Measurements from ENCODE around the gene JAG1.

The JAG1 gene

DNA sequence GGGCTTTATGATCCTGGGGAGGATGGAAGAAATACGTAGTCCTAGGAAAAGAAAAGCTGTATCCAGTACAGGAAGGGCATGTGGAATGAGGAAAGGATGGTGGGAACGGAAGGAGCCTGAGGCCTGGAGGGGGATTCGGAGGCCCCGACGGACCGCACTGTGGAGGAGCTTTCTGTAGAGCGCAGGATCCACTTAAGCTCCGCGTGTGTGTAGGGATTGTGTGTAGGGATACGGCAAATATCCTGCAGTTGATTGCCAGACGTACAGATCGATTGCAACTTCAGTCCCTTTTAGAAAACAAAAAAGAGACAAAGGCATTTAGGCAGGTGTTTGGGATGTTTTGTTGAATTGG is 32.6 kb upstream of the JAG1 start:
- Histone ChIP-seq H3K27ac (ENCODE audit: low read depth, low read length) (no peak overlapping the region), H4K8ac (ENCODE audit: low read depth, low read length) (no peak overlapping the region), H3K9ac (ENCODE audit: low read length) (no peak overlapping the region), H3K4me2 (ENCODE audit: low read length) (no peak overlapping the region), H2BK120ac (ENCODE audit: low read depth, low read length) (no peak overlapping the region), H2AK5ac (ENCODE audit: low read length) (no peak overlapping the region), H3K4me3 (ENCODE audit: low read length) (no peak overlapping the region), H3K79me2 (ENCODE audit: control insufficient read depth, insufficient read depth, low read length) (no peaks in the 10 kb centered on the region), H3K27me3 (ENCODE audit: insufficient read depth, low read length, poor library complexity) (no peaks in the 10 kb centered on the region), H3K79me1 (ENCODE audit: low read length) (no peaks in the 10 kb centered on the region), H3K56ac (ENCODE audit: low read length) (no peak overlapping the region), H3K23ac (ENCODE audit: low read length) (no peak overlapping the region), H2BK15ac (replicated peaks; ENCODE audit: low read depth) (no peak overlapping the region), H3K36me3 (ENCODE audit: control insufficient read depth, insufficient read depth, low read length) (no peaks in the 10 kb centered on the region), H3K18ac (ENCODE audit: low read length) (no peak overlapping the region), H3K4me1 (ENCODE audit: control insufficient read depth, low read depth, low read length) (peaks cover 3% of the 10 kb centered on the region), H4K5ac (ENCODE audit: low read length) (no peak overlapping the region), H2BK5ac (ENCODE audit: low read length) (no peak overlapping the region), H3K4ac (ENCODE audit: low read depth, low read length) (no peak overlapping the region)
- WGBS (ENCODE audit: extremely low coverage, insufficient coverage, low lambda C conversion rate), result no CpG with 5 or more reads among the region's 12 CpGs
- no peak for DNase-seq

DNA sequence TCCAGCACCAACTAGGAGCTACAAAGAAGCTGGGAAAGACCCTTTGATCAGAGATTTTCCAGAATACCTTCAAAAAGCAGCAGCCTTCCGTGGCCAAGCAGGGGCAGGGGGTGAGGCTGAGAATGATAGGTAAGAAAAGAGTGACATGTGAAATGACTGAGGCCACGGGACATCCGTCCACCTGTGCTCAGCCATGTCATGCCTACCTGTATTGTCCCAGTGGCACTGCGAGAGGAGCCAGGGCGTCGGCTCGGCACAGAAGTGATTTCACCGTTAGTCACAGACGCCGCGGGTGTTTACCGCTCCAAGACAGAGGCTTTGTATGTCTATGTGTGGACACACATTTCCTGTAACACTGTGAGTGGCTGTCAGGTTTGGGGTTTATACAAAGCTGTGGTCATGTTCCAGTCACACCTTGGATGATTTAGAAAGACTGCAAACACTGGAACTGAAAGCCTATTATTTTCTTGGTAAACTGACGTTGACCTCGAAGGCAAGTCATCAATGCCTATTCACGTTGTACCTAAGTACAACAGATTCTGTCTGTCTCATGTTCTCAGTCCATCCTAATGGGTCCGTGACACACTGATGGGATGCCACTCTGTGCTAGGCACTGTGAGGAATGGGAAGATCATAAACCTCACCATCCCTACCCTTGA is 32.1 kb upstream of the JAG1 start:
- no peak overlapping the region for H2BK15ac ChIP-seq (replicated peaks; ENCODE audit: low read depth)
- no peak overlapping the region for H2AK5ac ChIP-seq (ENCODE audit: low read length)
- no peak overlapping the region for H2BK120ac ChIP-seq (ENCODE audit: low read depth, low read length)
- no peaks in the 10 kb centered on the region for H3K36me3 ChIP-seq (ENCODE audit: control insufficient read depth, insufficient read depth, low read length)
- no peaks in the 10 kb centered on the region for H3K27me3 ChIP-seq (ENCODE audit: insufficient read depth, low read length, poor library complexity)
- H4K8ac ChIP-seq (ENCODE audit: low read depth, low read length), result no peak overlapping the region
- no peak overlapping the region for H3K23ac ChIP-seq (ENCODE audit: low read length)
- no peak overlapping the region for H3K56ac ChIP-seq (ENCODE audit: low read length)
- H3K27ac ChIP-seq (ENCODE audit: low read depth, low read length), result no peak overlapping the region
- H3K9ac ChIP-seq (ENCODE audit: low read length), result no peak overlapping the region
- H3K4me2 ChIP-seq (ENCODE audit: low read length), result no peak overlapping the region
- WGBS (ENCODE audit: extremely low coverage, insufficient coverage, low lambda C conversion rate), result no CpG with 5 or more reads among the region's 16 CpGs
- no peaks in the 10 kb centered on the region for H3K79me2 ChIP-seq (ENCODE audit: control insufficient read depth, insufficient read depth, low read length)
- H3K18ac ChIP-seq (ENCODE audit: low read length), result no peak overlapping the region
- H3K4me3 ChIP-seq (ENCODE audit: low read length), result no peak overlapping the region
- H3K4me1 ChIP-seq (ENCODE audit: control insufficient read depth, low read depth, low read length), result peaks cover 3% of the 10 kb centered on the region
- H2BK5ac ChIP-seq (ENCODE audit: low read length), result no peak overlapping the region
- no peak overlapping the region for H4K5ac ChIP-seq (ENCODE audit: low read length)
- DNase-seq, result no peak
- no peak overlapping the region for H3K4ac ChIP-seq (ENCODE audit: low read depth, low read length)
- no peaks in the 10 kb centered on the region for H3K79me1 ChIP-seq (ENCODE audit: low read length)

DNA sequence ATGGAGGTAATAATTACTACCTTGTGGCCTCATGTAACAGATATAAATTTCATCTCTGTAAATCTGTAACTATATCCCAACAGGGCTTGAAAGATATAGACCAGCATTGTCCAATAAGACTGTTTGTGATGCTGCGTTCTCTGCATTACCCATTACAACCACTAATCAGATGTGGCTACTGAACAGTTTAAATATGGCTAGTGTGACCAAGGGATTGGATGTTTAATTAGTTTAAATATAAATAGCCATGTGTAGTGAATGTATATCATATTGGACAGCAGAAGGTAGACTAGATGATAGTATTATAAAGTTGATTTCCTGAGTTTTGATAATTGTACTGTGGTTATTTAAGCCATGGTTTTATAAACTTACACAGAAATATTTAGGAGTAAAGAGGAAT is 27.8 kb upstream of the JAG1 start:
- Histone ChIP-seq H3K4me1 (ENCODE audit: control insufficient read depth, low read depth, low read length) (no peaks in the 10 kb centered on the region), H2BK5ac (ENCODE audit: low read length) (no peak overlapping the region), H3K4me2 (ENCODE audit: low read length) (no peak overlapping the region), H3K79me2 (ENCODE audit: control insufficient read depth, insufficient read depth, low read length) (no peaks in the 10 kb centered on the region), H3K79me1 (ENCODE audit: low read length) (no peaks in the 10 kb centered on the region), H4K5ac (ENCODE audit: low read length) (no peak overlapping the region), H3K4ac (ENCODE audit: low read depth, low read length) (no peak overlapping the region), H3K18ac (ENCODE audit: low read length) (no peak overlapping the region), H2BK120ac (ENCODE audit: low read depth, low read length) (no peak overlapping the region), H3K27me3 (ENCODE audit: insufficient read depth, low read length, poor library complexity) (no peaks in the 10 kb centered on the region), H3K23ac (ENCODE audit: low read length) (no peak overlapping the region), H2AK5ac (ENCODE audit: low read length) (no peak overlapping the region), H3K27ac (ENCODE audit: low read depth, low read length) (no peak overlapping the region), H4K8ac (ENCODE audit: low read depth, low read length) (no peak overlapping the region), H3K56ac (ENCODE audit: low read length) (no peak overlapping the region), H3K4me3 (ENCODE audit: low read length) (no peak overlapping the region), H3K36me3 (ENCODE audit: control insufficient read depth, insufficient read depth, low read length) (no peaks in the 10 kb centered on the region), H2BK15ac (replicated peaks; ENCODE audit: low read depth) (no peak overlapping the region), H3K9ac (ENCODE audit: low read length) (no peak overlapping the region)
- WGBS (ENCODE audit: extremely low coverage, insufficient coverage, low lambda C conversion rate), result no CpG with 5 or more reads among the region's 1 CpG
- DNase-seq, result no peak

DNA sequence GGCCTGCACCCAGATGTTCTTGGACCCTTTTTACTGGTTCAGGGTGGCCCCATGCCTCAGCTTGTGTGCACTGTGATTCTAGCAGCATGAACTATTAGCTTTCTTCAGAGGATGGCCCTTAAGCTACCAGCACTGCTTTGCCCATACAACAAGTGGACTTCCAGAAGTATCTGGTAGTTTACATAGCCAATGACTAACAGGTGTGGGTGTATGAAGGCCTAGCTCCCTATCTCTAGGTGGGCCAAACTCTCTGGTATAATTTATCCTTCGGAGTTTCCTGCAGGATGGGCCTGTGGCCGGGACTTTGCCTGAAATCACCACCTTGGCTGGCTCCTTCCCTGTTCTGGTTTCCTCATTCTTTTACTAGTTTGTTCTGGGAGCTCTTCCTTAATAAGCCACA is 26.1 kb upstream of the JAG1 start:
- no peak overlapping the region for H3K56ac ChIP-seq (ENCODE audit: low read length)
- no CpG with 5 or more reads among the region's 2 CpGs for WGBS (ENCODE audit: extremely low coverage, insufficient coverage, low lambda C conversion rate)
- no peaks in the 10 kb centered on the region for H3K27me3 ChIP-seq (ENCODE audit: insufficient read depth, low read length, poor library complexity)
- no peak overlapping the region for H3K4me3 ChIP-seq (ENCODE audit: low read length)
- H2BK120ac ChIP-seq (ENCODE audit: low read depth, low read length), result no peak overlapping the region
- H3K79me1 ChIP-seq (ENCODE audit: low read length), result no peaks in the 10 kb centered on the region
- no peaks in the 10 kb centered on the region for H3K4me1 ChIP-seq (ENCODE audit: control insufficient read depth, low read depth, low read length)
- no peak for DNase-seq
- H3K27ac ChIP-seq (ENCODE audit: low read depth, low read length), result no peak overlapping the region
- no peak overlapping the region for H3K4ac ChIP-seq (ENCODE audit: low read depth, low read length)
- no peak overlapping the region for H3K18ac ChIP-seq (ENCODE audit: low read length)
- no peak overlapping the region for H3K23ac ChIP-seq (ENCODE audit: low read length)
- no peak overlapping the region for H3K9ac ChIP-seq (ENCODE audit: low read length)
- no peaks in the 10 kb centered on the region for H3K36me3 ChIP-seq (ENCODE audit: control insufficient read depth, insufficient read depth, low read length)
- H4K8ac ChIP-seq (ENCODE audit: low read depth, low read length), result no peak overlapping the region
- no peak overlapping the region for H2BK5ac ChIP-seq (ENCODE audit: low read length)
- no peak overlapping the region for H3K4me2 ChIP-seq (ENCODE audit: low read length)
- H4K5ac ChIP-seq (ENCODE audit: low read length), result no peak overlapping the region
- H2BK15ac ChIP-seq (replicated peaks; ENCODE audit: low read depth), result no peak overlapping the region
- H3K79me2 ChIP-seq (ENCODE audit: control insufficient read depth, insufficient read depth, low read length), result no peaks in the 10 kb centered on the region
- no peak overlapping the region for H2AK5ac ChIP-seq (ENCODE audit: low read length)

DNA sequence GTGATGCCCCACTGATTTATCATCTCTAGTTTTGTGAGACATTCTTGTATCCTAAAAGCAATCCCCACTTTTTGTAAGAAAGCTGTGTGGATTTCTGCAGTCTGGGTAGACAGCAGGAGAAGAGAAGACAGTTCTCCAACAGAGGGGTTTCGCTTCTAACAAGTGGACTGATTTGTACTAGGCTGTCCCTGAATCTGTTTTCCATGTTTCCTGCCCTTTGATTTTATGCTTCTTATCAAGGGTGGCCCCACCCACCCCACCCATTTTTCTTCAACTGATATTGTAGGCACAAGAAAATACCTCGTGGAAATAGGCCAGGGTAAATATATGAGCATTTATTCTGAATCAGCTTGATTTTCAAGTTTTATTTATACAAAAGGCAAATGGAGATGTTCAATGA is 25.7 kb upstream of the JAG1 start:
- H2AK5ac ChIP-seq (ENCODE audit: low read length), result no peak overlapping the region
- no peak overlapping the region for H2BK120ac ChIP-seq (ENCODE audit: low read depth, low read length)
- H3K9ac ChIP-seq (ENCODE audit: low read length), result no peak overlapping the region
- no peaks in the 10 kb centered on the region for H3K79me1 ChIP-seq (ENCODE audit: low read length)
- H3K56ac ChIP-seq (ENCODE audit: low read length), result no peak overlapping the region
- H3K27ac ChIP-seq (ENCODE audit: low read depth, low read length), result no peak overlapping the region
- H2BK15ac ChIP-seq (replicated peaks; ENCODE audit: low read depth), result no peak overlapping the region
- H3K27me3 ChIP-seq (ENCODE audit: insufficient read depth, low read length, poor library complexity), result no peaks in the 10 kb centered on the region
- H4K8ac ChIP-seq (ENCODE audit: low read depth, low read length), result no peak overlapping the region
- H3K18ac ChIP-seq (ENCODE audit: low read length), result no peak overlapping the region
- H2BK5ac ChIP-seq (ENCODE audit: low read length), result no peak overlapping the region
- no peaks in the 10 kb centered on the region for H3K79me2 ChIP-seq (ENCODE audit: control insufficient read depth, insufficient read depth, low read length)
- no peak overlapping the region for H3K4me3 ChIP-seq (ENCODE audit: low read length)
- H3K36me3 ChIP-seq (ENCODE audit: control insufficient read depth, insufficient read depth, low read length), result no peaks in the 10 kb centered on the region
- H3K4me1 ChIP-seq (ENCODE audit: control insufficient read depth, low read depth, low read length), result no peaks in the 10 kb centered on the region
- H3K23ac ChIP-seq (ENCODE audit: low read length), result no peak overlapping the region
- WGBS (ENCODE audit: extremely low coverage, insufficient coverage, low lambda C conversion rate), result no CpG with 5 or more reads among the region's 2 CpGs
- DNase-seq, result no peak
- no peak overlapping the region for H4K5ac ChIP-seq (ENCODE audit: low read length)
- H3K4ac ChIP-seq (ENCODE audit: low read depth, low read length), result no peak overlapping the region
- no peak overlapping the region for H3K4me2 ChIP-seq (ENCODE audit: low read length)

DNA sequence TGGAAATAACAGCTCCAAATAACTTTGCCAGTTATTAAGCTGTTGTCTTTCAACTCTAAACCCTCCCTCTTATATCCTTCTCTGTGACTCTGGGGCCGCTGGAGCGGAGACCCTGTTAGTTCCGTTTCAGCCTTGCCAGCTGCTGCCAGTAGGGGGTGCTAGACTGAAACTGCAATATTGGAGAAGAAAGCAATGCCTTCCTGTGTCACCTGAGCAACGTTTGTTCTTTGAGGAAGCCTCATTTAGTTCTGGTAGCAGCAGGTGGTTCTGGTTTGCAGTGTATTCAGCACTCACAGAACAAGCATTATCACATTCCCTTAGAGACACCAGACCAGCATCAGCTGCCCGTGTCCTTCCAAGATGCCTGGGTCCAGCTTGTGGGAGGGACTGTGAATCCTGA is 22.9 kb upstream of the JAG1 start:
- Histone ChIP-seq H3K4me3 (ENCODE audit: low read length) (no peak overlapping the region), H3K79me2 (ENCODE audit: control insufficient read depth, insufficient read depth, low read length) (no peaks in the 10 kb centered on the region), H3K9ac (ENCODE audit: low read length) (no peak overlapping the region), H2AK5ac (ENCODE audit: low read length) (no peak overlapping the region), H3K36me3 (ENCODE audit: control insufficient read depth, insufficient read depth, low read length) (no peaks in the 10 kb centered on the region), H3K4me1 (ENCODE audit: control insufficient read depth, low read depth, low read length) (no peaks in the 10 kb centered on the region), H3K27me3 (ENCODE audit: insufficient read depth, low read length, poor library complexity) (no peaks in the 10 kb centered on the region), H2BK5ac (ENCODE audit: low read length) (no peak overlapping the region), H2BK120ac (ENCODE audit: low read depth, low read length) (no peak overlapping the region), H4K8ac (ENCODE audit: low read depth, low read length) (no peak overlapping the region), H3K79me1 (ENCODE audit: low read length) (no peaks in the 10 kb centered on the region), H3K4me2 (ENCODE audit: low read length) (no peak overlapping the region), H2BK15ac (replicated peaks; ENCODE audit: low read depth) (no peak overlapping the region), H3K4ac (ENCODE audit: low read depth, low read length) (no peak overlapping the region), H3K56ac (ENCODE audit: low read length) (no peak overlapping the region), H3K18ac (ENCODE audit: low read length) (no peak overlapping the region), H3K27ac (ENCODE audit: low read depth, low read length) (no peak overlapping the region), H3K23ac (ENCODE audit: low read length) (no peak overlapping the region), H4K5ac (ENCODE audit: low read length) (no peak overlapping the region)
- no CpG with 5 or more reads among the region's 5 CpGs for WGBS (ENCODE audit: extremely low coverage, insufficient coverage, low lambda C conversion rate)
- DNase-seq, result peak; percentile 73
